ENCODE measurements around the gene CIT. TPM values are rescaled to one million over a fixed set of nuclear protein-coding genes. Genes with fewer than 3 reads are reported as not detected.
"Not testable (repeated sequence)": the region's sequence is repeated elsewhere in the genome, so short reads cannot be mapped to it uniquely, and the experiment has no call there.

The CIT gene
- total RNA-seq, 1 donor from 2014 or later, result 98.5 TPM

- Histone ChIP-seq H3K4me3 (no peak overlapping the region), H4K20me1 (ENCODE audit: low read depth) (no peaks in the 10 kb centered on the region), H3K4me2 (no peak overlapping the region), H3K4me1 (no peaks in the 10 kb centered on the region), H3K79me2 (ENCODE audit: low read depth) (no peaks in the 10 kb centered on the region), H3F3A (ENCODE audit: low read depth) (no peaks in the 10 kb centered on the region), H2AFZ (replicated peaks) (no peak overlapping the region), H3K9ac (no peak overlapping the region), H3K9me3 (ENCODE audit: low read depth) (no peaks in the 10 kb centered on the region), H3K27me3 (no peaks in the 10 kb centered on the region), H3K36me3 (peaks cover 13% of the 10 kb centered on the region), H3K27ac (no peak overlapping the region)
- no peaks in the 10 kb centered on the region for H3K4me1 Mint-ChIP-seq
- TF ChIP-seq EZH2phosphoT487 (IDR thresholded peaks at IDR 0.05), result no peak
- TF ChIP-seq EZH2 (IDR thresholded peaks at IDR 0.05), result no peak
- no peak for TF ChIP-seq CTCF (IDR thresholded peaks at IDR 0.05)
- H3K4me3 Mint-ChIP-seq, result no peak overlapping the region
- DNase-seq (ENCODE audit: low spot score), result no peak
- H3K27me3 Mint-ChIP-seq (ENCODE audit: insufficient read depth, low read depth), result peaks cover 4% of the 10 kb centered on the region
- no peak overlapping the region for H3K27ac Mint-ChIP-seq
- H3K36me3 Mint-ChIP-seq, result peaks cover 59% of the 10 kb centered on the region
- no peaks in the 10 kb centered on the region for H3K9me3 Mint-ChIP-seq
Measured at GRCh38 chr12:119710965-119711551, 166.1 kb downstream of the CIT start.

- no peak overlapping the region for H3K27ac Mint-ChIP-seq
- H3K36me3 ChIP-seq, result peaks cover 13% of the 10 kb centered on the region
Measured at GRCh38 chr12:119710374-119710964, 166.7 kb downstream of the CIT start.

GRCh38 chr12:119706427-119706826 is 170.7 kb downstream of the CIT start:
- not testable (repeated sequence) for H3K27ac Mint-ChIP-seq; H2AFZ ChIP-seq (replicated peaks); H3K79me2 ChIP-seq (ENCODE audit: low read depth); H3K9ac ChIP-seq; H3K9me3 ChIP-seq (ENCODE audit: low read depth); H3K4me3 ChIP-seq; H3F3A ChIP-seq (ENCODE audit: low read depth); H3K4me1 ChIP-seq; DNase-seq (ENCODE audit: low spot score); H4K20me1 ChIP-seq (ENCODE audit: low read depth); H3K4me3 Mint-ChIP-seq; H3K27me3 ChIP-seq; H3K9me3 Mint-ChIP-seq; H3K27me3 Mint-ChIP-seq (ENCODE audit: insufficient read depth, low read depth); H3K4me1 Mint-ChIP-seq; H3K4me2 ChIP-seq; H3K27ac ChIP-seq
- H3K36me3 Mint-ChIP-seq, result peaks cover 37% of the 10 kb centered on the region
- peaks cover 13% of the 10 kb centered on the region for H3K36me3 ChIP-seq

More at GRCh38 chr12:119710374-119710964, 166.7 kb downstream of the CIT start:
- no peaks in the 10 kb centered on the region for H4K20me1 ChIP-seq (ENCODE audit: low read depth)
- no peaks in the 10 kb centered on the region for H3K4me1 Mint-ChIP-seq
- no peaks in the 10 kb centered on the region for H3K4me1 ChIP-seq
- no peak overlapping the region for H3K4me2 ChIP-seq
- DNase-seq (ENCODE audit: low spot score), result no peak
- H3K9me3 Mint-ChIP-seq, result no peaks in the 10 kb centered on the region
- H3K4me3 Mint-ChIP-seq, result no peak overlapping the region
- H3K9me3 ChIP-seq (ENCODE audit: low read depth), result no peaks in the 10 kb centered on the region
- H2AFZ ChIP-seq (replicated peaks), result no peak overlapping the region
- TF ChIP-seq EZH2 (IDR thresholded peaks at IDR 0.05) (no peak), EZH2phosphoT487 (IDR thresholded peaks at IDR 0.05) (no peak), CTCF (IDR thresholded peaks at IDR 0.05) (no peak)
- no peak overlapping the region for H3K4me3 ChIP-seq
- H3K79me2 ChIP-seq (ENCODE audit: low read depth), result no peaks in the 10 kb centered on the region
- H3K36me3 Mint-ChIP-seq, result peaks cover 55% of the 10 kb centered on the region
- no peak overlapping the region for H3K9ac ChIP-seq
- no peaks in the 10 kb centered on the region for H3F3A ChIP-seq (ENCODE audit: low read depth)
- no peaks in the 10 kb centered on the region for H3K27me3 ChIP-seq
- H3K27ac ChIP-seq, result no peak overlapping the region
- H3K27me3 Mint-ChIP-seq (ENCODE audit: insufficient read depth, low read depth), result peaks cover 6% of the 10 kb centered on the region

- H3K27me3 ChIP-seq, result no peaks in the 10 kb centered on the region
- H4K20me1 ChIP-seq (ENCODE audit: low read depth), result no peaks in the 10 kb centered on the region
- Mint-ChIP-seq H3K4me1 (no peaks in the 10 kb centered on the region), H3K9me3 (no peaks in the 10 kb centered on the region), H3K27ac (no peak overlapping the region), H3K27me3 (ENCODE audit: insufficient read depth, low read depth) (peaks cover 4% of the 10 kb centered on the region), H3K4me3 (no peak overlapping the region), H3K36me3 (peaks cover 27% of the 10 kb centered on the region)
- H2AFZ ChIP-seq (replicated peaks), result no peak overlapping the region
- no peak overlapping the region for H3K27ac ChIP-seq
- no peaks in the 10 kb centered on the region for H3F3A ChIP-seq (ENCODE audit: low read depth)
- DNase-seq (ENCODE audit: low spot score), result no peak
- H3K79me2 ChIP-seq (ENCODE audit: low read depth), result no peaks in the 10 kb centered on the region
- H3K9me3 ChIP-seq (ENCODE audit: low read depth), result no peaks in the 10 kb centered on the region
- no peaks in the 10 kb centered on the region for H3K4me1 ChIP-seq
- H3K4me2 ChIP-seq, result no peak overlapping the region
- peaks cover 13% of the 10 kb centered on the region for H3K36me3 ChIP-seq
- H3K9ac ChIP-seq, result no peak overlapping the region
- H3K4me3 ChIP-seq, result no peak overlapping the region
- TF ChIP-seq EZH2phosphoT487 (IDR thresholded peaks at IDR 0.05) (no peak), EZH2 (IDR thresholded peaks at IDR 0.05) (no peak), CTCF (IDR thresholded peaks at IDR 0.05) (no peak)
Measured at GRCh38 chr12:119705182-119705581, 171.9 kb downstream of the CIT start.

All from neural progenitor cell (in vitro differentiated cells).